ENCODE data around the gene CPTP.

Gene CPTP

DNA sequence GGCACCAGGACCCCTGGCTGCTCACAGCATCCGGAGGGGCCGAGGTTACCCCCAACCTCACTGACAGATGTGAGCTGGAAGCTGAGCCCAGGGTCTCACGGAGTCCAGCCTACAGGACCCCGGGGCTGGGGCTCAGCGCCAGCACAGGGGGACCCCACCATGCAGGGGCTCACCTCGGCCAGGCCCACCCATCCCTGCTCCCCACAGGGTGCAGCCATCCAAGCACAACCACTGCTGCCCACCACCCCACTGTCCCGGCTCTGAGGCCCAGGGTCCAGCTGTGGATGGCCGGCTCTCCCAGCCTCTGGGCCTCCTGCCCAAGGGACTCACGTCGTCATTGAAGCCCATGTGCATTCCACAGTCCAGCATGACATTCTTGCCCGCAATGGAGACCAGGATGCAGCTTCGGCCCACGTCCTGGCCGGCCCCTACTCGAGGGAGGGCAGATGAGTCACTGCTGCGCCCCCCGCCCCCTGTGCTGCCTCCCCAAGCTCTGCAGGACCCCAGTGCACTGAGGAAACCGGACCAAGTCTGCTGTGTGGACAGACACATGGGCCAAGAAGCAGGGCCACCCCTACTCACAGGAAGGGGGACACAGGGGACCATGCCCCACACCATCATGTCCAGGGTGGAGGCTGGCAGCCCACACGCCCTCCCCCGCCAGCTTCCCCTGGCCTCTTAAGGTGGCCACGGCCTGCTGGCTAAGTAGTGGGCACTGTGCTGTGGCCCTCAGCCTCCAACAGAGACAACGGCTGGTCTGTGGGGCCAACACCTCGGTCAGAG is 3.7 kb upstream of the CPTP start:
- Histone ChIP-seq H3K36me3 (ENCODE audit: control insufficient read depth, insufficient read depth, low read length) (peaks cover 17% of the 10 kb centered on the region), H3K9me3 (ENCODE audit: control insufficient read depth, low read length) (no peaks in the 10 kb centered on the region), H3K4me3 (ENCODE audit: insufficient read depth, low read depth, low read length) (no peak overlapping the region), H3K27ac (ENCODE audit: insufficient read depth, low read depth, low read length, poor library complexity, severe bottlenecking) (no peak overlapping the region), H3K27me3 (ENCODE audit: control insufficient read depth, insufficient read depth, low read length, poor library complexity, severe bottlenecking) (no peaks in the 10 kb centered on the region), H3K4me1 (ENCODE audit: control insufficient read depth, insufficient read depth, low read length) (peaks cover 9% of the 10 kb centered on the region)
- 94 to 95% methylated on average over 23 of the region's 23 CpGs for WGBS, 2 experiments

DNA sequence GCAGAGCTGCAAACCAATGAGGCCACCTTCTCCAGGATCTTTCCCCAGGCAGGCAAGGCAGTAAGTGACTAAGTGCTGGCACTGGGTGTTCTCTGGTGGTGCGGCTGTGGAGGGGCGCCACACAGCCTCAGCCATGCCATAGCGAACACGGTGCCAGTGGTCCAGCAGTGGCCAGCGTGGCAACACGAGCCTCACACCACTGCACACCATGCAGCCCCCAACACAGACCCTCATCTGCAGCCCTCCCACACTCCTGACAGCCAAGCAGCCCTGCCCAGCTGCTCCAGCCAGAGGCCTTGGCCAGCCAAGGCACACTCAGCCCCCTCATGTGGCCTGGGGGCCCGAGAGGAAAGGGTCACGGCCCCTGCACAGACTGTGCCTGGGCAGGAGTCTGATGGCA is 3.1 kb upstream of the CPTP start:
- 94 to 95% methylated on average over 8 of the region's 8 CpGs for WGBS, 2 experiments
- Histone ChIP-seq H3K4me1 (ENCODE audit: control insufficient read depth, insufficient read depth, low read length) (peaks cover 4% of the 10 kb centered on the region), H3K36me3 (ENCODE audit: control insufficient read depth, insufficient read depth, low read length) (peaks cover 17% of the 10 kb centered on the region), H3K9me3 (ENCODE audit: control insufficient read depth, low read length) (no peaks in the 10 kb centered on the region), H3K27me3 (ENCODE audit: control insufficient read depth, insufficient read depth, low read length, poor library complexity, severe bottlenecking) (no peaks in the 10 kb centered on the region), H3K4me3 (ENCODE audit: insufficient read depth, low read depth, low read length) (no peak overlapping the region), H3K27ac (ENCODE audit: insufficient read depth, low read depth, low read length, poor library complexity, severe bottlenecking) (no peak overlapping the region)

DNA sequence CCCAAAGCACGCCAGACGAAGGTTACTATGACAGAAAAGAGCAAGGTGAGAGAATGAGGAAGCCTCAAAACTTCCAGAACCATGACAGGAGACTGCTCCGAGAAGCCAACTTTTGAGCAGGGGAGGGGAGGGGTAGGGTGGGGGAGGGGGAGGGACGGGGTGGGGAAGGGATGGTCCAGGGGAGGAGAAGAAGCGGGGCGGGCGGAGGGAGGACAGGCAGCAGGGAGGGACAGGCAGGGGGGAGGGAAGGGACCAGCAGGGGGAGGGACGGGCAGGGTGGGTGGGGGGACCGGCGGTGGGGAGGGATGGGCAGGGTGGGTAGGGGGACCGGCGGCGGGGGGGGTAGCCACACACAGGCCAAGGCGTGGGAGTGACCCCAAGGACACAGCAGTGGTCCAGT is 2.2 kb upstream of the CPTP start:
- H3K9me3 ChIP-seq (ENCODE audit: control insufficient read depth, low read length): no peaks in the 10 kb centered on the region
- WGBS, 2 experiments: 94 to 95% methylated on average over 8 of the region's 14 CpGs
- H3K36me3 ChIP-seq (ENCODE audit: control insufficient read depth, insufficient read depth, low read length): peaks cover 17% of the 10 kb centered on the region
- no peaks in the 10 kb centered on the region for H3K27me3 ChIP-seq (ENCODE audit: control insufficient read depth, insufficient read depth, low read length, poor library complexity, severe bottlenecking)
- no peak overlapping the region for H3K27ac ChIP-seq (ENCODE audit: insufficient read depth, low read depth, low read length, poor library complexity, severe bottlenecking)
- H3K4me1 ChIP-seq (ENCODE audit: control insufficient read depth, insufficient read depth, low read length): peaks cover 4% of the 10 kb centered on the region
- no peak overlapping the region for H3K4me3 ChIP-seq (ENCODE audit: insufficient read depth, low read depth, low read length)

DNA sequence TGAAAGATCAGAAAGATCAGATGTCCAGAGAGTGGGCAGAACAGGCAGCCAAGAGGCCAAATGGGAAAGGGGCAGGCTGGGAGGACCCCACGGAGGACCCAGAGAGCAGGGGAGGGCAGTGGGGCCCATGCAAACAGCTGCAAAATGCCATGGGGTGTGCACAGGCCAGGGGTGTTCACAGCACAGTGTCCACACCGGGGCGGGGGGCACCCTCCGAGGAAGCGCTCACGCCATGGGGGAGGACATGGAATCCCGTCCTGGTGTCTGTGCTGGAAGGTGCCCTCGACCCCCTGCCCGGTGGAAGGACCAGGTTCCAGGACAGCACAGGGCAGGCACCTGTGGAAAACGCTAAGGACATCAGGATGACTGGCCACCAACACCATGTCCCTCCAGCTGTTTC is 1.6 kb upstream of the CPTP start:
- H3K4me1 ChIP-seq (ENCODE audit: control insufficient read depth, insufficient read depth, low read length): peaks cover 4% of the 10 kb centered on the region
- WGBS, 2 experiments: 94 to 97% methylated on average over 10 of the region's 10 CpGs
- H3K9me3 ChIP-seq (ENCODE audit: control insufficient read depth, low read length): no peaks in the 10 kb centered on the region
- H3K36me3 ChIP-seq (ENCODE audit: control insufficient read depth, insufficient read depth, low read length): peaks cover 17% of the 10 kb centered on the region
- H3K27ac ChIP-seq (ENCODE audit: insufficient read depth, low read depth, low read length, poor library complexity, severe bottlenecking): no peak overlapping the region
- H3K4me3 ChIP-seq (ENCODE audit: insufficient read depth, low read depth, low read length): no peak overlapping the region
- H3K27me3 ChIP-seq (ENCODE audit: control insufficient read depth, insufficient read depth, low read length, poor library complexity, severe bottlenecking): no peaks in the 10 kb centered on the region

DNA sequence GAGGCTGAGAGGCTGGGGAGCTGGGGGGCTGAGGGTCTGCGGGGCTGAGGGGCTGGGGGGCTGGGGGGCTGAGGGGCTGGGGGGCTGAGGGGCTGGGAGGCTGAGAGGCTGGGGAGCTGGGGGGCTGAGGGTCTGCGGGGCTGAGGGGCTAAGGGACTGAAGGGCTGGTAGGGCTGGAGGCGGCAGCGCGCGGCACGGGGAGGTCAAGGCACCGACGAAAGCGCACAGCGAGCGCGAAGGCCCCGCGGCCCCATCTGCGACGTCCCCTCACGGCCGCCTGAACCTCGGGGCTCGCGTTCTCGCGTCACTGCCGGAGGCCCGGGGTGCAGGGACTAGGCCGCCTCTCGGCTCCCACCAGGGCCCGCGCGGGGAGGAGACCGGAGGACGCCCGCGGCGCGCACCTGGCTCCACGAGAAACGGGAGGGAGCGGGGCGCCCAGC is 498 bp upstream of the CPTP start:
- peaks cover 13% of the 10 kb centered on the region for H3K36me3 ChIP-seq (ENCODE audit: control insufficient read depth, insufficient read depth, low read length)
- H3K27ac ChIP-seq (ENCODE audit: insufficient read depth, low read depth, low read length, poor library complexity, severe bottlenecking): no peak overlapping the region
- no peaks in the 10 kb centered on the region for H3K9me3 ChIP-seq (ENCODE audit: control insufficient read depth, low read length)
- H3K4me3 ChIP-seq (ENCODE audit: insufficient read depth, low read depth, low read length): peak overlapping the region; percentile 81
- H3K27me3 ChIP-seq (ENCODE audit: control insufficient read depth, insufficient read depth, low read length, poor library complexity, severe bottlenecking): no peaks in the 10 kb centered on the region
- 1% methylated on average over 40 of the region's 41 CpGs for WGBS, 2 experiments
- peaks cover 4% of the 10 kb centered on the region for H3K4me1 ChIP-seq (ENCODE audit: control insufficient read depth, insufficient read depth, low read length)

DNA sequence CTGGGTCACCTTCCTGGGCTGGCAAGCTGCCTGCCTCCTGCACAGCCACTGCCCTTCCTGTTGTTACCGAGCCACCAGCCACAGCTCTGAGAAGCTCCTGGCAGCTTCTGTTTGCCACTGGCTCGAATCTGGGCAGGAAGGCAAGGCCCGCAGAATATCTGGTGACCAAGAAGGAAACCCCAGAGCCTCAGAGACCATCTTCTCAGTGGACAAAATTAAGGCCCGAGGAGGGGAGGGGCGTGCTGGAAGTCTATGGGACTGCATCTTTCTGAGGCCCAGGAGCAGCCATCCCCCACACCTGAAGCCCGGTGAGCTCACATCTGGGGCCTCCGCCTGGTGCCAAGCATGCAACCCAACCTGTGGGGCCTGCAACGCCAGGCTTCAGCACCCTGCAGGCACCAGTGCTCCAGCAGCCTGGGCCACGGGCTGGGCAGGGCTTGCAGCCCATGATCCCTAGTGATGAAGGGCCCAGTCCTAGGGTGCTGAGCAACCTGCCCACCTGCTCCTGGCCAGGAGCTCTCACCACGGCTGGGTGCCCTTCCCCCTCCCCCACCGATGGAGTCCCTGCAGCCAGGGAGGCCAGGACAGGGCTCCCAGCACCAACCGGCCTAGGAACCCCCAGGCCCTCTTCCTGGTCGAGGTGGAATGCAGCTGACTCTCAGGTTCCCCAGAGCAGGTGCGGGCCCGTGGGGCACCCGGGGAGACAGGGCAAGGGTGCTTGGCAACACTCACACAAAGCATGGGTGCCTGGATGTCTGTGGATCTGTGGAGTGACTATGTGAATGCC is 879 bp downstream of the CPTP start:
- peaks cover 7% of the 10 kb centered on the region for H3K36me3 ChIP-seq (ENCODE audit: control insufficient read depth, insufficient read depth, low read length)
- H3K9me3 ChIP-seq (ENCODE audit: control insufficient read depth, low read length): no peaks in the 10 kb centered on the region
- peak overlapping the region; percentile 81 for H3K4me3 ChIP-seq (ENCODE audit: insufficient read depth, low read depth, low read length)
- WGBS, 2 experiments: 83 to 87% methylated on average over 16 of the region's 16 CpGs
- peaks cover 4% of the 10 kb centered on the region for H3K4me1 ChIP-seq (ENCODE audit: control insufficient read depth, insufficient read depth, low read length)
- no peaks in the 10 kb centered on the region for H3K27me3 ChIP-seq (ENCODE audit: control insufficient read depth, insufficient read depth, low read length, poor library complexity, severe bottlenecking)
- no peak overlapping the region for H3K27ac ChIP-seq (ENCODE audit: insufficient read depth, low read depth, low read length, poor library complexity, severe bottlenecking)

DNA sequence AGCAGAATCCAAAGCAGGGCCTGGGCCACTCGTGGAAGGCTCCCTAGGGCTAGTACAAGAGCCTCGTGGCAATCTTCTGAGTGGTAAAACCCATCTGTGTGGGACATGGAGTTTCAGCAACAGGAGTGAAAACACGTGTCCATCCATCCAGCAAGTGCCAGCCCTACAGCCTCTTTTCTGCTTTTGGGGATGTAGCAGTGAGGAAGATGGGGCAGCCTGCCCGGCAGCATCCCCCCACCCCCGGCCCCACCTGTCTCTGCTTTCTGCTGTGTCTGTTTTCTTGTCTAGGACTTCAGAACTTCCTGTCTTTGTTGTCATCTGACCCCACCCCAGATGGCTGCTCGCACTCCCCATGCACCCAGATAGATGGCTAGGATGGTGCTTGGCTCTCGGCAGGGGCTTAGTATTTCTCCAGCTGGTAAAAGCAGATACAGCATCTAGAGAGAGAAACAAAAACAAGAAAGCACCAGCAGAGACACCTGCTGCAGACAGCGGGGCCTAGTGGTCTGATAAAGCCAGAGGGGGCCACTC is 1.5 kb downstream of the CPTP start:
- peaks cover under 1% of the 10 kb centered on the region for H3K36me3 ChIP-seq (ENCODE audit: control insufficient read depth, insufficient read depth, low read length)
- H3K27me3 ChIP-seq (ENCODE audit: control insufficient read depth, insufficient read depth, low read length, poor library complexity, severe bottlenecking): no peaks in the 10 kb centered on the region
- no peak overlapping the region for H3K27ac ChIP-seq (ENCODE audit: insufficient read depth, low read depth, low read length, poor library complexity, severe bottlenecking)
- H3K4me3 ChIP-seq (ENCODE audit: insufficient read depth, low read depth, low read length): no peak overlapping the region
- 92 to 95% methylated on average over 8 of the region's 8 CpGs for WGBS, 2 experiments
- no peaks in the 10 kb centered on the region for H3K9me3 ChIP-seq (ENCODE audit: control insufficient read depth, low read length)
- H3K4me1 ChIP-seq (ENCODE audit: control insufficient read depth, insufficient read depth, low read length): peaks cover 4% of the 10 kb centered on the region

DNA sequence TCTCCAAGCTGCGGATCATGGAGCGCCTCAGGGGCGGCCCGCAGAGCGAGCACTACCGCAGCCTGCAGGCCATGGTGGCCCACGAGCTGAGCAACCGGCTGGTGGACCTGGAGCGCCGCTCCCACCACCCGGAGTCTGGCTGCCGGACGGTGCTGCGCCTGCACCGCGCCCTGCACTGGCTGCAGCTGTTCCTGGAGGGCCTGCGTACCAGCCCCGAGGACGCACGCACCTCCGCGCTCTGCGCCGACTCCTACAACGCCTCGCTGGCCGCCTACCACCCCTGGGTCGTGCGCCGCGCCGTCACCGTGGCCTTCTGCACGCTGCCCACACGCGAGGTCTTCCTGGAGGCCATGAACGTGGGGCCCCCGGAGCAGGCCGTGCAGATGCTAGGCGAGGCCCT is 2.7 kb downstream of the CPTP start:
- H3K27ac ChIP-seq (ENCODE audit: insufficient read depth, low read depth, low read length, poor library complexity, severe bottlenecking): no peak overlapping the region
- no peaks in the 10 kb centered on the region for H3K36me3 ChIP-seq (ENCODE audit: control insufficient read depth, insufficient read depth, low read length)
- H3K4me3 ChIP-seq (ENCODE audit: insufficient read depth, low read depth, low read length): no peak overlapping the region
- no peaks in the 10 kb centered on the region for H3K27me3 ChIP-seq (ENCODE audit: control insufficient read depth, insufficient read depth, low read length, poor library complexity, severe bottlenecking)
- no peaks in the 10 kb centered on the region for H3K9me3 ChIP-seq (ENCODE audit: control insufficient read depth, low read length)
- WGBS, 2 experiments: 93 to 94% methylated on average over 40 of the region's 40 CpGs
- H3K4me1 ChIP-seq (ENCODE audit: control insufficient read depth, insufficient read depth, low read length): peaks cover 4% of the 10 kb centered on the region

DNA sequence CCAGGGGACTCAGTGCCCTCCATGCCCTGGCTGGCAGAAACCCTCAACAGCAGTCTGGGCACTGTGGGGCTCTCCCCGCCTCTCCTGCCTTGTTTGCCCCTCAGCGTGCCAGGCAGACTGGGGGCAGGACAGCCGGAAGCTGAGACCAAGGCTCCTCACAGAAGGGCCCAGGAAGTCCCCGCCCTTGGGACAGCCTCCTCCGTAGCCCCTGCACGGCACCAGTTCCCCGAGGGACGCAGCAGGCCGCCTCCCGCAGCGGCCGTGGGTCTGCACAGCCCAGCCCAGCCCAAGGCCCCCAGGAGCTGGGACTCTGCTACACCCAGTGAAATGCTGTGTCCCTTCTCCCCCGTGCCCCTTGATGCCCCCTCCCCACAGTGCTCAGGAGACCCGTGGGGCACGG is 3.7 kb downstream of the CPTP start:
- Histone ChIP-seq H3K9me3 (ENCODE audit: control insufficient read depth, low read length) (no peaks in the 10 kb centered on the region), H3K4me1 (ENCODE audit: control insufficient read depth, insufficient read depth, low read length) (peaks cover 4% of the 10 kb centered on the region), H3K4me3 (ENCODE audit: insufficient read depth, low read depth, low read length) (no peak overlapping the region), H3K27ac (ENCODE audit: insufficient read depth, low read depth, low read length, poor library complexity, severe bottlenecking) (no peak overlapping the region), H3K36me3 (ENCODE audit: control insufficient read depth, insufficient read depth, low read length) (no peaks in the 10 kb centered on the region), H3K27me3 (ENCODE audit: control insufficient read depth, insufficient read depth, low read length, poor library complexity, severe bottlenecking) (no peaks in the 10 kb centered on the region)
- WGBS, 2 experiments: 93 to 94% methylated on average over 15 of the region's 15 CpGs

All from ectodermal cell (in vitro differentiated cells).